GM12878 (cell line): Measurements from ENCODE around the gene ADAMTS19. TPM values are rescaled to one million over a fixed set of nuclear protein-coding genes. Genes with fewer than 3 reads are reported as not detected.

ENCODE experiments used
- ATAC-seq: fragments of 200-7000 bp; cut with Tn5 transposase; 3 replicates; pipeline ENCODE4 v1.9.1; 2020; ENCODE audit warnings: mild to moderate bottlenecking, moderate library complexity
- BruUV-seq: library from RNA; stranded (reverse); fragments of 400-500 nt; replicated peaks from 2 replicates; lab custom pipeline; 2021; lab: Mats Ljungman, UMichigan
- CTCF ChIA-PET: fragments of 300-600 bp; sonication (Branson Sonifier 250); formaldehyde crosslinking; extraction: SDS; loops from one replicate; lab custom pipeline; 2021; ENCODE audit warnings: inconsistent platforms; lab: Yijun Ruan, JAX
- POLR2A ChIA-PET: fragments of 350-600 bp; formaldehyde crosslinking; extraction: SDS; loops from one replicate; lab custom pipeline; 2021; ENCODE audit warnings: inconsistent platforms; lab: Charles Lee
- RAD21 ChIA-PET: fragments of 300-600 bp; sonication (Branson Sonifier 250); formaldehyde crosslinking; loops from one replicate; lab custom pipeline; 2023; ENCODE audit warnings: antibody characterized with exemption; ENCODE audit not compliant: unreplicated experiment; lab: Charles Lee
- SMC1A ChIA-PET: fragments of 300-600 bp; sonication (Branson Sonifier 250); formaldehyde crosslinking; loops from one replicate; lab custom pipeline; 2023; ENCODE audit not compliant: unreplicated experiment, uncharacterized antibody; lab: Charles Lee
- DNase-seq: peaks from one replicate; pipeline ENCODE4 v3.0.0-alpha.2; 2011; ENCODE audit warnings: low read depth, low spot score
- FAIRE-seq: peaks from 3 replicates; lab custom pipeline; 2011; peaks lifted over from hg19 to GRCh38; lab: Jason Lieb, UNC
- H2AFZ ChIP-seq: 2 replicates; pipeline ENCODE4 v1.6.0; 2011; ENCODE audit warnings: low read depth, low read length, control low read depth; ENCODE audit not compliant: control insufficient read depth
- H3K27ac ChIP-seq: 2 replicates; pipeline ENCODE4 v1.5.1; 2011; ENCODE audit warnings: control low read depth; ENCODE audit not compliant: control insufficient read depth, insufficient read depth
- H3K27me3 ChIP-seq, 2 experiments: replicated peaks in 1 of 2; 2 replicates each; pipeline versions ENCODE4 v1.6.0 to v1.6.1; 2011; ENCODE audit warnings: low read length in 1 of 2; ENCODE audit not compliant: control insufficient read depth in 2 of 2, insufficient read depth in 2 of 2
- H3K36me3 ChIP-seq, 2 experiments: 2 replicates each; pipeline ENCODE4 v1.5.1; 2011; ENCODE audit warnings: low read length in 1 of 2; ENCODE audit not compliant: control insufficient read depth in 2 of 2, insufficient read depth in 2 of 2
- H3K4me1 ChIP-seq: 2 replicates; pipeline ENCODE4 v1.6.1; 2011; ENCODE audit warnings: mild to moderate bottlenecking, low read length, moderate library complexity, mixed read lengths; ENCODE audit not compliant: control insufficient read depth, insufficient read depth
- H3K4me2 ChIP-seq: 2 replicates; pipeline ENCODE4 v1.6.0; 2011; ENCODE audit warnings: control low read depth; ENCODE audit not compliant: control insufficient read depth, insufficient read depth
- H3K4me3 ChIP-seq: fragments of 200-600 bp; sonication (generic); 2 replicates; pipeline ENCODE4 v1.5.1; 2016
- H3K79me2 ChIP-seq: 2 replicates; pipeline ENCODE4 v1.6.0; 2011; ENCODE audit warnings: low read length; ENCODE audit not compliant: control insufficient read depth, insufficient read depth
- H3K9ac ChIP-seq: 2 replicates; pipeline ENCODE4 v1.8.0; 2011; ENCODE audit warnings: low read length, control low read depth, mixed read lengths; ENCODE audit not compliant: control insufficient read depth, insufficient read depth
- H3K9me3 ChIP-seq: replicated peaks from 3 replicates; pipeline ENCODE4 v1.5.1; 2011; ENCODE audit warnings: mild to moderate bottlenecking, low read length; ENCODE audit not compliant: control insufficient read depth, insufficient read depth
- H4K20me1 ChIP-seq: 2 replicates; pipeline ENCODE4 v1.6.0; 2011; ENCODE audit not compliant: control insufficient read depth, insufficient read depth
- ATF2 ChIP-seq: IDR thresholded peaks from 2 replicates; pipeline ENCODE4 v1.6.1; 2012; ENCODE audit warnings: low read length, inconsistent platforms
- CBFB ChIP-seq: IDR thresholded peaks from 2 replicates; pipeline ENCODE4 v1.6.1; 2016; ENCODE audit warnings: antibody characterized with exemption, low read depth
- DPF2 ChIP-seq: fragments of 450-650 bp; IDR thresholded peaks from 2 replicates; pipeline ENCODE4 v1.6.1; 2017; ENCODE audit warnings: mild to moderate bottlenecking
- EED ChIP-seq: sonication (generic); IDR thresholded peaks from 2 replicates; pipeline ENCODE4 v1.6.1; 2016; ENCODE audit warnings: antibody characterized with exemption, low read depth
- FOS ChIP-seq: IDR thresholded peaks from 3 replicates; pipeline ENCODE4 v1.6.1; 2011; ENCODE audit warnings: borderline replicate concordance; ENCODE audit not compliant: insufficient read length; ENCODE audit errors: extremely low read depth
- FOXK2 ChIP-seq: fragments of 450-650 bp; IDR thresholded peaks from 2 replicates; pipeline ENCODE4 v1.6.1; 2017; ENCODE audit warnings: mild to moderate bottlenecking, moderate library complexity
- HDAC2 ChIP-seq: fragments of 200-600 bp; sonication (generic); IDR thresholded peaks from 2 replicates; pipeline ENCODE4 v1.6.1; 2017
- MEF2B ChIP-seq: fragments of 450-650 bp; IDR thresholded peaks from 2 replicates; pipeline ENCODE4 v1.6.1; 2018; ENCODE audit warnings: mild to moderate bottlenecking, moderate library complexity; ENCODE audit not compliant: partially characterized antibody, poor library complexity, severe bottlenecking
- MLLT1 ChIP-seq: fragments of 450-650 bp; IDR thresholded peaks from 2 replicates; pipeline ENCODE4 v1.6.1; 2016; ENCODE audit warnings: mild to moderate bottlenecking
- PML ChIP-seq: IDR thresholded peaks from 2 replicates; pipeline ENCODE4 v1.6.1; 2012; ENCODE audit warnings: low read length, inconsistent platforms
- SREBF1 ChIP-seq: IDR thresholded peaks from 2 replicates; pipeline ENCODE4 v1.6.1; 2012; ENCODE audit warnings: mild to moderate bottlenecking, low read length
- TAF1 ChIP-seq: IDR thresholded peaks from 2 replicates; pipeline ENCODE4 v1.6.1; 2011; ENCODE audit warnings: mild to moderate bottlenecking, low read depth, low read length, borderline replicate concordance
- TCF3 ChIP-seq: IDR thresholded peaks from 2 replicates; pipeline ENCODE4 v1.6.1; 2012; ENCODE audit warnings: low read depth, mild to moderate bottlenecking, low read length, borderline replicate concordance; ENCODE audit not compliant: insufficient read depth
- USF2 ChIP-seq: IDR thresholded peaks from 2 replicates; pipeline ENCODE4 v1.6.1; 2011; ENCODE audit warnings: low read depth, low read length, improper control_type of control experiment, borderline replicate concordance
- ZBTB33 ChIP-seq: fragments of 450-650 bp; IDR thresholded peaks from 2 replicates; pipeline ENCODE4 v1.6.1; 2017; ENCODE audit warnings: mild to moderate bottlenecking
- WGBS: methylation state at CpG from one replicate; pipeline ENCODE4 v1.1.6; 2016; ENCODE audit warnings: low lambda C conversion rate; ENCODE audit not compliant: insufficient replicate concordance, insufficient coverage; ENCODE audit errors: missing lambda C conversion rate; 5-methylcytosine and 5-hydroxymethylcytosine counted together
- in situ Hi-C: fragments of 300-500 bp; cut with MboI; formaldehyde crosslinking; loops from 9 replicates; pipeline ENCODE4 v1.14.3; 2018; ENCODE audit warnings: mixed read lengths
- intact Hi-C: fragments of 100-400 bp; cut with micrococcal nuclease; formaldehyde crosslinking; loops from one replicate; pipeline ENCODE4 v1.14.2; 2022; ENCODE audit not compliant: unreplicated experiment
- polyA plus RNA-seq, 11 experiments: library from polyadenylated mRNA; depleted of rRNA in 4 of 11; unstranded in 6 of 11; stranded (reverse) in 5 of 11; fragments of >200 nt; fragmentation: Nextera tagmentation in 4 of 11; fragmentation: Illumina TruSeq in 1 of 11; extraction: Ambion mirVana in 4 of 11; extraction: Trizol in 1 of 11; gene quantifications; 1 replicate in 1 of 11; 2 replicates in 10 of 11; pipeline versions ENCODE4 v1.2.1 to v1.2.3, GENCODE V29; 2011 to 2016; ENCODE audit warnings: inconsistent platforms in 2 of 11, missing spikeins in 2 of 11, low read depth in 1 of 11
- total RNA-seq, 4 experiments: library from RNA; depleted of rRNA in 3 of 4; stranded (reverse); fragments of >200 nt in 3 of 4; fragmentation: Illumina TruSeq in 1 of 4; extraction: Trizol in 1 of 4; gene quantifications; 2 replicates each; pipeline versions ENCODE4 v1.2.1 to v1.2.3, GENCODE V29; 2013 to 2021

The ADAMTS19 gene
- total and polyA plus RNA-seq, 10 of the 15 experiments (the other 5 are each of a cell fraction or from before 2014, with no cell fraction given) = not detected

- TF ChIP-seq TAF1 (no peak), FOXK2 (no peak), TCF3 (no peak)
Observed at GRCh38 chr5:129724647-129725046, 264.5 kb downstream of the ADAMTS19 start (continued).

GRCh38 chr5:129739773-129740172 is 279.7 kb downstream of the ADAMTS19 start:
- no TSS peak for BruUV-seq
- Histone ChIP-seq H3K79me2 (no peaks in the 10 kb centered on the region), H3K4me2 (no peak overlapping the region), H3K9ac (no peak overlapping the region), H3K9me3 (no peaks in the 10 kb centered on the region), H3K27ac (no peak overlapping the region), H3K4me1 (no peaks in the 10 kb centered on the region), H2AFZ (no peak overlapping the region), H3K27me3 (no peaks in the 10 kb centered on the region), H4K20me1 (no peaks in the 10 kb centered on the region), H3K4me3 (no peak overlapping the region), H3K36me3 (no peaks in the 10 kb centered on the region)
- 16% methylated on average over 2 of the region's 2 CpGs for WGBS
- DNase-seq (no peak), FAIRE-seq (no peak), ATAC-seq (no peak)
- ChIA-PET CTCF (no interaction called here), POLR2A (no interaction called here), SMC1A (no interaction called here), RAD21 (no interaction called here)
- in situ Hi-C loops (no loop called here), intact Hi-C loops (no loop called here)
- TF ChIP-seq EED = no peak
- TF ChIP-seq HDAC2 = no peak
- no peak for TF ChIP-seq CBFB
- TF ChIP-seq FOS = no peak
- no peak for TF ChIP-seq SREBF1
- TF ChIP-seq ATF2 = no peak
- no peak for TF ChIP-seq MLLT1
- no peak for TF ChIP-seq USF2
- no peak for TF ChIP-seq MEF2B
- no peak for TF ChIP-seq DPF2
- no peak for TF ChIP-seq TCF3
- TF ChIP-seq ZBTB33 = no peak
- TF ChIP-seq PML = no peak
